ENCODE measurements around the gene RPS15A.
"Not testable (repeated sequence)": the region's sequence is repeated elsewhere in the genome, so short reads cannot be mapped to it uniquely, and the experiment has no call there.

The RPS15A gene

DNA sequence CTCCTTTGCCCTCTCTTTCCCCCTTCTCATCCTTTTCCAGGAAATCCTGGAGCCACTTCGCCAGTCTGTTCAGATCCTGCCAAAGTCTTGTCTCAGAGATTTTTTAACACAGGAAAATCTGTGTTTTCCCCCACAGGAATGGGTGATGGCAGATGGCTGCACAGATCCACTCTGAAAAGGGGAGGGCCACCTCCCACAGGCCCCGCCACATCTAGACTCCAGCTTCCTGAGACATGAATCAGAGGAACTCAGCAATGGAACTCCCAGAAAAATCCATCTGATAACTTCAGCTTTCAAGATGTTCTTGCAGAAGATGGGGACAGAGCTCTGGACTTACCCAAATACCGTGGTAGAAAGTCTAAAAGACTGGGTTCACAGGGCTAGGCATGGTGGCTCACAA is 50.1 kb downstream of the RPS15A start:
- DNase-seq: not testable (repeated sequence)

DNA sequence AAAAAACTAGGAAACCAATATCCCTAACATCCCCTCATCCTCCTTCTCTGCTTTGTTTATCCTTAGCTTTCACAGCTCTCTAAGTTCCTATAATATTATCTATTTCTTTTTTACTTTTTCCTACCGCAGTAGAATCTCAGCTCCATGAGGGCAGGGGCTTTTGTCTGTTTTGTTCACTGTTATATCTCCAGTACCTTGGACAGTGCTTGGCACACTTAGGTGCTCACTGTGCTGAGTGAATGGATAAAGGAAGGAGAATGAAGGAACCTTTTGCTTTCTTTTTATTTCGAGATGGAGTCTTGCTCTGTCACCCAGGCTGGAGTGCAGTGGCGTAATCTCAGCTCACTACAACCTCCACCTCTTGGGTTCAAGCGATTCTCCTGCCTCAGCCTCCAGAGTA is 51.4 kb downstream of the RPS15A start:
- DNase-seq: not testable (repeated sequence)

DNA sequence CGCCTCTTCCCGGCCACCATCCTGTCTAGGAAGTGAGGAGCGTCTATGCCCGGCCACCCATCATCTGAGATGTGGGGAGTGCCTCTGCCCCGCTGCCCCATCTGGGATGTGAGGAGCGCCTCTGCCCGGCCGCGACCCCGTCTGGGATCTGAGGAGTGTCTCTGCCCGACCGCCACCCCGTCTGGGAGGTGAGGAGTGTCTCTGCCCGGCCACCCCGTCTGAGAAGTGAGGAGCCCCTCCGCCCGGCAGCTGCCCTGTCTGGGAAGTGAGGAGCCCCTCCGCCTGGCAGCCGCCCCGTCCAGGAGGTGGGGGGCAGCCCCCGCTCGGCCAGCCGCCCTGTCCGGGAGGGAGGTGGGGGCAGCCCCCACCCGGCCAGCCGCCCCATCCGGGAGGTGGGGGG is 55.9 kb downstream of the RPS15A start:
- not testable (repeated sequence) for DNase-seq

Measured in activated CD4-positive, alpha-beta T cell treated with anti-CD3 and anti-CD28 coated beads for 48 hours (primary cell).